ENCODE results near the gene CDYL2.

CDYL2 gene

GRCh38 chr16:80704751-80705505 is 99.5 kb downstream of the CDYL2 start:
- no peak for DNase-seq (ENCODE audit: low read depth)

GRCh38 chr16:80703131-80704071 is 101.0 kb downstream of the CDYL2 start:
- no peak for DNase-seq (ENCODE audit: low read depth)

- no peak for DNase-seq (ENCODE audit: low read depth)
These were observed 101.7 kb downstream of the CDYL2 start for GRCh38 chr16:80702696-80703095.

- DNase-seq (ENCODE audit: low read depth), result no peak
These were observed 103.8 kb downstream of the CDYL2 start for GRCh38 chr16:80700558-80700957.

- no peak for DNase-seq (ENCODE audit: low read depth)
These were observed 109.4 kb downstream of the CDYL2 start for GRCh38 chr16:80695020-80695419.

- no peak for DNase-seq (ENCODE audit: low read depth)
These were observed 110.8 kb downstream of the CDYL2 start for GRCh38 chr16:80693553-80693952.

- DNase-seq (ENCODE audit: low read depth), result no peak
These were observed 112.1 kb downstream of the CDYL2 start for GRCh38 chr16:80692270-80692669.

GRCh38 chr16:80691111-80691741 is 113.2 kb downstream of the CDYL2 start:
- DNase-seq (ENCODE audit: low read depth), result no peak

- DNase-seq (ENCODE audit: low read depth), result no peak
These were observed 114.9 kb downstream of the CDYL2 start for GRCh38 chr16:80689487-80689886.

GRCh38 chr16:80687606-80688005 is 116.8 kb downstream of the CDYL2 start:
- DNase-seq (ENCODE audit: low read depth), result no peak

- DNase-seq (ENCODE audit: low read depth), result no peak
These were observed 119.5 kb downstream of the CDYL2 start for GRCh38 chr16:80684906-80685305.

GRCh38 chr16:80684136-80684765 is 120.1 kb downstream of the CDYL2 start:
- no peak for DNase-seq (ENCODE audit: low read depth)

GRCh38 chr16:80683646-80684045 is 120.8 kb downstream of the CDYL2 start:
- no peak for DNase-seq (ENCODE audit: low read depth)

- no peak for DNase-seq (ENCODE audit: low read depth)
These were observed 121.9 kb downstream of the CDYL2 start for GRCh38 chr16:80682421-80683070.

- DNase-seq (ENCODE audit: low read depth), result no peak
These were observed 123.0 kb downstream of the CDYL2 start for GRCh38 chr16:80681436-80681835.

GRCh38 chr16:80680839-80681238 is 123.6 kb downstream of the CDYL2 start:
- DNase-seq (ENCODE audit: low read depth), result no peak

GRCh38 chr16:80680046-80680445 is 124.4 kb downstream of the CDYL2 start:
- no peak for DNase-seq (ENCODE audit: low read depth)

GRCh38 chr16:80674884-80675283 is 129.5 kb downstream of the CDYL2 start:
- DNase-seq (ENCODE audit: low read depth), result no peak

GRCh38 chr16:80672379-80672778 is 132.0 kb downstream of the CDYL2 start:
- DNase-seq (ENCODE audit: low read depth), result no peak

- no peak for DNase-seq (ENCODE audit: low read depth)
These were observed 133.0 kb downstream of the CDYL2 start for GRCh38 chr16:80671281-80671849.

GRCh38 chr16:80670170-80670865 is 134.1 kb downstream of the CDYL2 start:
- no peak for DNase-seq (ENCODE audit: low read depth)
